Chondrocyte (in vitro differentiated cells): ENCODE data around the gene TXNDC5. TPM values are rescaled to one million over a fixed set of nuclear protein-coding genes. Genes with fewer than 3 reads are reported as not detected.

Source experiments
- DNase-seq: peaks from one replicate; pipeline ENCODE4 v3.0.0; 2021; ENCODE audit warnings: mixed read lengths, low spot score
- H3K27ac Mint-ChIP-seq: one replicate; pipeline ENCODE4 v1.8.0; 2021; ENCODE audit warnings: mild to moderate bottlenecking, moderate library complexity, mixed read lengths; ENCODE audit not compliant: unreplicated experiment
- H3K27me3 Mint-ChIP-seq: 2 replicates; pipeline ENCODE4 v1.8.0; 2021; ENCODE audit warnings: low read depth, mixed read lengths
- H3K36me3 Mint-ChIP-seq: 2 replicates; pipeline ENCODE4 v1.8.0; 2021; ENCODE audit warnings: low read depth, mixed read lengths
- H3K4me1 Mint-ChIP-seq: 2 replicates; pipeline ENCODE4 v1.8.0; 2021; ENCODE audit warnings: low read depth, mild to moderate bottlenecking, mixed read lengths
- H3K4me3 Mint-ChIP-seq: one replicate; pipeline ENCODE4 v1.8.0; 2021; ENCODE audit warnings: mild to moderate bottlenecking, moderate library complexity, mixed read lengths; ENCODE audit not compliant: unreplicated experiment
- H3K9me3 Mint-ChIP-seq: 2 replicates; pipeline ENCODE4 v1.8.0; 2021; ENCODE audit warnings: low read depth, mixed read lengths
- CTCF ChIP-seq: fragments of 200-600 bp; sonication (generic); IDR thresholded peaks from 2 replicates; pipeline ENCODE4 v1.5.0; 2021; ENCODE audit warnings: antibody characterized with exemption, mild to moderate bottlenecking, moderate library complexity
- total RNA-seq: library from RNA; stranded (reverse); gene quantifications from 3 replicates; pipeline ENCODE4 v1.2.1, GENCODE V29; 2021

The TXNDC5 gene
- total RNA-seq, 1 donor from 2014 or later: 231 TPM

- Mint-ChIP-seq H3K4me3 (no peak overlapping the region), H3K9me3 (no peaks in the 10 kb centered on the region), H3K27ac (no peak overlapping the region), H3K36me3 (peaks cover 60% of the 10 kb centered on the region), H3K4me1 (no peaks in the 10 kb centered on the region), H3K27me3 (no peaks in the 10 kb centered on the region)
- no peak for TF ChIP-seq CTCF
- DNase-seq: no peak
Measured at GRCh38 chr6:7882505-7883257, 27.9 kb downstream of the TXNDC5 start.

GRCh38 chr6:7881765-7882500 is 28.7 kb downstream of the TXNDC5 start:
- peaks cover 53% of the 10 kb centered on the region for H3K36me3 Mint-ChIP-seq
- no peak for DNase-seq
- H3K9me3 Mint-ChIP-seq: no peaks in the 10 kb centered on the region
- H3K27ac Mint-ChIP-seq: no peak overlapping the region
- no peak for TF ChIP-seq CTCF
- H3K4me3 Mint-ChIP-seq: no peak overlapping the region
- H3K27me3 Mint-ChIP-seq: no peaks in the 10 kb centered on the region
- no peaks in the 10 kb centered on the region for H3K4me1 Mint-ChIP-seq

- no peak overlapping the region for H3K4me3 Mint-ChIP-seq
- H3K36me3 Mint-ChIP-seq: peaks cover 47% of the 10 kb centered on the region
- TF ChIP-seq CTCF: no peak
- peaks cover 3% of the 10 kb centered on the region for H3K9me3 Mint-ChIP-seq
- no peak overlapping the region for H3K27ac Mint-ChIP-seq
- H3K4me1 Mint-ChIP-seq: no peaks in the 10 kb centered on the region
- H3K27me3 Mint-ChIP-seq: no peaks in the 10 kb centered on the region
- no peak for DNase-seq
Measured at GRCh38 chr6:7880718-7881107, 29.9 kb downstream of the TXNDC5 start.

- Mint-ChIP-seq H3K27ac (no peak overlapping the region), H3K4me1 (no peaks in the 10 kb centered on the region), H3K36me3 (peaks cover 42% of the 10 kb centered on the region), H3K4me3 (no peak overlapping the region), H3K9me3 (peaks cover 3% of the 10 kb centered on the region), H3K27me3 (no peaks in the 10 kb centered on the region)
- no peak for DNase-seq
- TF ChIP-seq CTCF: no peak
Measured at GRCh38 chr6:7879980-7880717, 30.4 kb downstream of the TXNDC5 start.

DNA sequence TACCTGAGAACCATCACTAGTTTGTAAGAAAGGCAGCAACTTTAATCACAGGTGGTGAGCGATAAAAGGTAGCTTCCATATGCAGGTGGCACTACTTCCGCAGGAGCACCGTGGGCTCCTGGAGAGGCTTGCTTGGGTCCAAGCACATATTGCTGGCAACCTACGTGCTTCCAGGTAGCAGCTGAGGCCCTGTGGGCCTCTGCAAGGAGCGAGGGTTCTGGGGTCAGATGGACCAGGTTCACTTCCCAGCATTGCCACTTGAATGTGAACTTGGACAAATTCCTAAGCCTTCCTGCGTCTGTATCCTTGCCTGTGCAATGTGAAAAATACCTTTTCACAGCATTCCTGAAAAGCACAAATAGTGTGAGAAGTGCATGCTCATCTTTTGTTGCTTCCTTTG is 31.0 kb downstream of the TXNDC5 start:
- Mint-ChIP-seq H3K36me3 (peaks cover 36% of the 10 kb centered on the region), H3K27me3 (no peaks in the 10 kb centered on the region), H3K9me3 (peaks cover 3% of the 10 kb centered on the region)

More for the DNA sequence above, 31.0 kb downstream of the TXNDC5 start:
- TF ChIP-seq CTCF: no peak
- DNase-seq: no peak
- Mint-ChIP-seq H3K4me3 (no peak overlapping the region), H3K4me1 (no peaks in the 10 kb centered on the region), H3K27ac (no peak overlapping the region)
